K562 (cell line): ENCODE data around the gene IGF2BP1.

Source experiments
- CREM ChIP-seq: IDR thresholded peaks from 2 replicates; pipeline ENCODE4 v1.6.1; 2014; ENCODE audit warnings: antibody characterized with exemption, low read depth
- CTCF ChIP-seq, 3 experiments: IDR thresholded peaks in 2 of 3; conservative IDR thresholded peaks in 1 of 3; 2 replicates each; pipeline ENCODE4 v1.5.1; 2011 to 2012; ENCODE audit warnings: low read length in 3 of 3, mild to moderate bottlenecking in 3 of 3, control low read depth in 2 of 3, improper control_type of control experiment in 1 of 3, inconsistent platforms in 1 of 3, low read depth in 1 of 3, mixed read lengths in 1 of 3, moderate library complexity in 1 of 3; ENCODE audit not compliant: insufficient read depth in 2 of 3
- EZH2 ChIP-seq: IDR thresholded peaks from 2 replicates; pipeline ENCODE4 v1.6.1; 2012; ENCODE audit warnings: low read depth, mild to moderate bottlenecking, inconsistent platforms, low read length, borderline replicate concordance
- L3MBTL2 ChIP-seq: fragments of 450-650 bp; IDR thresholded peaks from 2 replicates; pipeline ENCODE4 v1.6.1; 2016; ENCODE audit warnings: mild to moderate bottlenecking, moderate library complexity
- NR2C2 ChIP-seq, 2 experiments: fragments of 200-800 bp in 1 of 2; sonication (Bioruptor generic) in 1 of 2; sonication (generic) in 1 of 2; formaldehyde crosslinking in 1 of 2; IDR thresholded peaks; 2 replicates each; pipeline versions ENCODE4 v1.6.1 to v1.8.0; 2016 to 2022; ENCODE audit warnings: mild to moderate bottlenecking in 1 of 2, missing compliant biosample characterization in 1 of 2, missing genetic modification characterization in 1 of 2, missing genetic modification reagents in 1 of 2
- TF ChIP-seq, protein P1 (sequence below): sonication (generic); formaldehyde crosslinking; IDR thresholded peaks from 2 replicates; pipeline ENCODE4 v1.8.1; 2023; ENCODE audit warnings: mild to moderate bottlenecking, missing genetic modification reagents
- TF ChIP-seq, protein P2 (sequence below): sonication (generic); formaldehyde crosslinking; IDR thresholded peaks from 2 replicates; pipeline ENCODE4 v1.9.0; 2022; ENCODE audit warnings: mild to moderate bottlenecking, missing genetic modification reagents
- TF ChIP-seq, protein P3 (sequence below): fragments of 200-600 bp; sonication (generic); IDR thresholded peaks from one replicate; pipeline ENCODE4 v1.6.1; 2012; ENCODE audit warnings: mild to moderate bottlenecking, low read depth, low read length, inconsistent platforms
- TF ChIP-seq, protein P4 (sequence below): sonication (generic); formaldehyde crosslinking; IDR thresholded peaks from 2 replicates; pipeline ENCODE4 v1.8.0; 2022; ENCODE audit warnings: missing genetic modification reagents, mild to moderate bottlenecking, borderline replicate concordance

DNA sequence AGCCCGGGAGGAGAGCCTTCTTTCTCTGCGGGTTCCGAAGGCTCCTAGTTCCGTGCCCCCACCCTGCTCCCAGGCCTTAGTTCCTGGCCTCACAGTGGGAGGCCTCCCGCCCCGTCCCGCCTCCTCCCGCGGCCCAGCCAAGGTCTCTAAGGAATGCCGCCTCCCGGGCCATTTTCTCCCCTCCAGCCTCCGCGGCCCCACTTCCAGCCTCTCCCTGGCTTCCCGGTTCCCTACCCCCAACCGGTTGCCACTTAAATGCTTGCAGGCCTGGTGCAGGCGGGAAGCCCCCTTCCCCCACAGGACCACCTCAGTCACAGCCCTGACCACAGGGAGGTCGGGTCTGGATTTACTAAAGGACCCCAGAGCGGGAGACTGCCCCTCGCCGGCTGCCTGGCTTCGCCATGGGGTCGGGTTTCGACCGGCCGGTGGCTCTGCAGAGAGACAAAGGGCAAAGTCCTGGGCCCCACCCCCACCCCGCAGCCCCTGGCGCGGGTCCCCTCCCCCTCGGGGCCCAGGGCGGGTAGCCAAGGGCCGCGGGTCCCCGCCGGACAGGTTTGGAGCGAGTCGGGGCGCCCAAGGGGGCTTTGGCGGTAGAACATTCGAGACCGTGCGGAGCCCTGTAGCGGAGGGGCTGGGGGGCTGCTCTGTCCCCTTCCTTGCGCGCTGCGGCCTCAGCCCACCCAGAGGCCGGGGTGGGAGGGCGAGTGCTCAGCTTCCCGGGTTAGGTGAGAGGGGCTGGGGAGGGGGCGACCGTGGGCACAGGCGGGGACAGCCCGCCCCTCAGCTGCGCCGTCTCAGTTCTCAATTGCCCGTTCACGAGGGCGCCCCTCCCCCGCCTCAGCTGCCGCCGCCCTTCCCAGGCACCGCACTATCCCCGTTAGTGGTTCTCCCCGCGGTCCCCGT is 16.4 kb downstream of the IGF2BP1 start:
- TF ChIP-seq CTCF (IDR thresholded peaks at IDR 0.05 in 2 of 3, conservative IDR thresholded peaks at IDR 0.05 in 1 of 3; ENCODE audit: insufficient read depth in 2 of 3, low read depth in 1 of 3, low read length in 3 of 3) (no peak), EZH2 (no peak), L3MBTL2 (no peak), CREM (no peak), NR2C2 (CRISPR knock-in tag; IDR thresholded peaks at IDR 0.05) (no peak), NR2C2 (tag; IDR thresholded peaks at IDR 0.05) (no peak)
- TF ChIP-seq, protein P1, sequence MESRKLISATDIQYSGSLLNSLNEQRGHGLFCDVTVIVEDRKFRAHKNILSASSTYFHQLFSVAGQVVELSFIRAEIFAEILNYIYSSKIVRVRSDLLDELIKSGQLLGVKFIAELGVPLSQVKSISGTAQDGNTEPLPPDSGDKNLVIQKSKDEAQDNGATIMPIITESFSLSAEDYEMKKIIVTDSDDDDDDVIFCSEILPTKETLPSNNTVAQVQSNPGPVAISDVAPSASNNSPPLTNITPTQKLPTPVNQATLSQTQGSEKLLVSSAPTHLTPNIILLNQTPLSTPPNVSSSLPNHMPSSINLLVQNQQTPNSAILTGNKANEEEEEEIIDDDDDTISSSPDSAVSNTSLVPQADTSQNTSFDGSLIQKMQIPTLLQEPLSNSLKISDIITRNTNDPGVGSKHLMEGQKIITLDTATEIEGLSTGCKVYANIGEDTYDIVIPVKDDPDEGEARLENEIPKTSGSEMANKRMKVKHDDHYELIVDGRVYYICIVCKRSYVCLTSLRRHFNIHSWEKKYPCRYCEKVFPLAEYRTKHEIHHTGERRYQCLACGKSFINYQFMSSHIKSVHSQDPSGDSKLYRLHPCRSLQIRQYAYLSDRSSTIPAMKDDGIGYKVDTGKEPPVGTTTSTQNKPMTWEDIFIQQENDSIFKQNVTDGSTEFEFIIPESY (CRISPR knock-in tag) = no peak
- TF ChIP-seq, protein P2, sequence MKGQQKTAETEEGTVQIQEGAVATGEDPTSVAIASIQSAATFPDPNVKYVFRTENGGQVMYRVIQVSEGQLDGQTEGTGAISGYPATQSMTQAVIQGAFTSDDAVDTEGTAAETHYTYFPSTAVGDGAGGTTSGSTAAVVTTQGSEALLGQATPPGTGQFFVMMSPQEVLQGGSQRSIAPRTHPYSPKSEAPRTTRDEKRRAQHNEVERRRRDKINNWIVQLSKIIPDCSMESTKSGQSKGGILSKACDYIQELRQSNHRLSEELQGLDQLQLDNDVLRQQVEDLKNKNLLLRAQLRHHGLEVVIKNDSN = no peak
- TF ChIP-seq, protein P3, sequence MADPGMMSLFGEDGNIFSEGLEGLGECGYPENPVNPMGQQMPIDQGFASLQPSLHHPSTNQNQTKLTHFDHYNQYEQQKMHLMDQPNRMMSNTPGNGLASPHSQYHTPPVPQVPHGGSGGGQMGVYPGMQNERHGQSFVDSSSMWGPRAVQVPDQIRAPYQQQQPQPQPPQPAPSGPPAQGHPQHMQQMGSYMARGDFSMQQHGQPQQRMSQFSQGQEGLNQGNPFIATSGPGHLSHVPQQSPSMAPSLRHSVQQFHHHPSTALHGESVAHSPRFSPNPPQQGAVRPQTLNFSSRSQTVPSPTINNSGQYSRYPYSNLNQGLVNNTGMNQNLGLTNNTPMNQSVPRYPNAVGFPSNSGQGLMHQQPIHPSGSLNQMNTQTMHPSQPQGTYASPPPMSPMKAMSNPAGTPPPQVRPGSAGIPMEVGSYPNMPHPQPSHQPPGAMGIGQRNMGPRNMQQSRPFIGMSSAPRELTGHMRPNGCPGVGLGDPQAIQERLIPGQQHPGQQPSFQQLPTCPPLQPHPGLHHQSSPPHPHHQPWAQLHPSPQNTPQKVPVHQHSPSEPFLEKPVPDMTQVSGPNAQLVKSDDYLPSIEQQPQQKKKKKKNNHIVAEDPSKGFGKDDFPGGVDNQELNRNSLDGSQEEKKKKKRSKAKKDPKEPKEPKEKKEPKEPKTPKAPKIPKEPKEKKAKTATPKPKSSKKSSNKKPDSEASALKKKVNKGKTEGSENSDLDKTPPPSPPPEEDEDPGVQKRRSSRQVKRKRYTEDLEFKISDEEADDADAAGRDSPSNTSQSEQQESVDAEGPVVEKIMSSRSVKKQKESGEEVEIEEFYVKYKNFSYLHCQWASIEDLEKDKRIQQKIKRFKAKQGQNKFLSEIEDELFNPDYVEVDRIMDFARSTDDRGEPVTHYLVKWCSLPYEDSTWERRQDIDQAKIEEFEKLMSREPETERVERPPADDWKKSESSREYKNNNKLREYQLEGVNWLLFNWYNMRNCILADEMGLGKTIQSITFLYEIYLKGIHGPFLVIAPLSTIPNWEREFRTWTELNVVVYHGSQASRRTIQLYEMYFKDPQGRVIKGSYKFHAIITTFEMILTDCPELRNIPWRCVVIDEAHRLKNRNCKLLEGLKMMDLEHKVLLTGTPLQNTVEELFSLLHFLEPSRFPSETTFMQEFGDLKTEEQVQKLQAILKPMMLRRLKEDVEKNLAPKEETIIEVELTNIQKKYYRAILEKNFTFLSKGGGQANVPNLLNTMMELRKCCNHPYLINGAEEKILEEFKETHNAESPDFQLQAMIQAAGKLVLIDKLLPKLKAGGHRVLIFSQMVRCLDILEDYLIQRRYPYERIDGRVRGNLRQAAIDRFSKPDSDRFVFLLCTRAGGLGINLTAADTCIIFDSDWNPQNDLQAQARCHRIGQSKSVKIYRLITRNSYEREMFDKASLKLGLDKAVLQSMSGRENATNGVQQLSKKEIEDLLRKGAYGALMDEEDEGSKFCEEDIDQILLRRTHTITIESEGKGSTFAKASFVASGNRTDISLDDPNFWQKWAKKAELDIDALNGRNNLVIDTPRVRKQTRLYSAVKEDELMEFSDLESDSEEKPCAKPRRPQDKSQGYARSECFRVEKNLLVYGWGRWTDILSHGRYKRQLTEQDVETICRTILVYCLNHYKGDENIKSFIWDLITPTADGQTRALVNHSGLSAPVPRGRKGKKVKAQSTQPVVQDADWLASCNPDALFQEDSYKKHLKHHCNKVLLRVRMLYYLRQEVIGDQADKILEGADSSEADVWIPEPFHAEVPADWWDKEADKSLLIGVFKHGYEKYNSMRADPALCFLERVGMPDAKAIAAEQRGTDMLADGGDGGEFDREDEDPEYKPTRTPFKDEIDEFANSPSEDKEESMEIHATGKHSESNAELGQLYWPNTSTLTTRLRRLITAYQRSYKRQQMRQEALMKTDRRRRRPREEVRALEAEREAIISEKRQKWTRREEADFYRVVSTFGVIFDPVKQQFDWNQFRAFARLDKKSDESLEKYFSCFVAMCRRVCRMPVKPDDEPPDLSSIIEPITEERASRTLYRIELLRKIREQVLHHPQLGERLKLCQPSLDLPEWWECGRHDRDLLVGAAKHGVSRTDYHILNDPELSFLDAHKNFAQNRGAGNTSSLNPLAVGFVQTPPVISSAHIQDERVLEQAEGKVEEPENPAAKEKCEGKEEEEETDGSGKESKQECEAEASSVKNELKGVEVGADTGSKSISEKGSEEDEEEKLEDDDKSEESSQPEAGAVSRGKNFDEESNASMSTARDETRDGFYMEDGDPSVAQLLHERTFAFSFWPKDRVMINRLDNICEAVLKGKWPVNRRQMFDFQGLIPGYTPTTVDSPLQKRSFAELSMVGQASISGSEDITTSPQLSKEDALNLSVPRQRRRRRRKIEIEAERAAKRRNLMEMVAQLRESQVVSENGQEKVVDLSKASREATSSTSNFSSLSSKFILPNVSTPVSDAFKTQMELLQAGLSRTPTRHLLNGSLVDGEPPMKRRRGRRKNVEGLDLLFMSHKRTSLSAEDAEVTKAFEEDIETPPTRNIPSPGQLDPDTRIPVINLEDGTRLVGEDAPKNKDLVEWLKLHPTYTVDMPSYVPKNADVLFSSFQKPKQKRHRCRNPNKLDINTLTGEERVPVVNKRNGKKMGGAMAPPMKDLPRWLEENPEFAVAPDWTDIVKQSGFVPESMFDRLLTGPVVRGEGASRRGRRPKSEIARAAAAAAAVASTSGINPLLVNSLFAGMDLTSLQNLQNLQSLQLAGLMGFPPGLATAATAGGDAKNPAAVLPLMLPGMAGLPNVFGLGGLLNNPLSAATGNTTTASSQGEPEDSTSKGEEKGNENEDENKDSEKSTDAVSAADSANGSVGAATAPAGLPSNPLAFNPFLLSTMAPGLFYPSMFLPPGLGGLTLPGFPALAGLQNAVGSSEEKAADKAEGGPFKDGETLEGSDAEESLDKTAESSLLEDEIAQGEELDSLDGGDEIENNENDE = no peak
- TF ChIP-seq, protein P4, sequence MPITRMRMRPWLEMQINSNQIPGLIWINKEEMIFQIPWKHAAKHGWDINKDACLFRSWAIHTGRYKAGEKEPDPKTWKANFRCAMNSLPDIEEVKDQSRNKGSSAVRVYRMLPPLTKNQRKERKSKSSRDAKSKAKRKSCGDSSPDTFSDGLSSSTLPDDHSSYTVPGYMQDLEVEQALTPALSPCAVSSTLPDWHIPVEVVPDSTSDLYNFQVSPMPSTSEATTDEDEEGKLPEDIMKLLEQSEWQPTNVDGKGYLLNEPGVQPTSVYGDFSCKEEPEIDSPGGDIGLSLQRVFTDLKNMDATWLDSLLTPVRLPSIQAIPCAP (CRISPR knock-in tag) = no peak
